Duodenal mucosa (tissue), 2 donors: ENCODE data around the gene PTPN20.

Experiments
- H3K27ac ChIP-seq: one replicate; pipeline ENCODE4 v1.7.0; 2013; ENCODE audit warnings: low read depth, low read length
- H3K27me3 ChIP-seq, 2 donors: one replicate each; pipeline ENCODE4 v1.7.0; 2013; ENCODE audit warnings: low read length in 2 of 2, control low read depth in 1 of 2; ENCODE audit not compliant: insufficient read depth in 2 of 2, control insufficient read depth in 1 of 2
- H3K36me3 ChIP-seq, 2 donors: one replicate each; pipeline ENCODE4 v1.7.0; 2013; ENCODE audit warnings: low read length in 2 of 2, control low read depth in 1 of 2; ENCODE audit not compliant: insufficient read depth in 2 of 2, control insufficient read depth in 1 of 2
- H3K4me1 ChIP-seq, 2 donors: one replicate each; pipeline ENCODE4 v1.7.0; 2013; ENCODE audit warnings: low read length in 2 of 2, control low read depth in 1 of 2; ENCODE audit not compliant: insufficient read depth in 2 of 2, control insufficient read depth in 1 of 2
- H3K4me3 ChIP-seq, 2 donors: one replicate each; pipeline ENCODE4 v1.7.0; 2013; ENCODE audit warnings: low read length in 2 of 2, low read depth in 1 of 2
- H3K9ac ChIP-seq, 2 donors: one replicate each; pipeline ENCODE4 v1.7.0; 2013; ENCODE audit warnings: low read length in 2 of 2, low read depth in 1 of 2
- H3K9me3 ChIP-seq, 2 donors: one replicate each; pipeline ENCODE4 v1.7.0; 2013; ENCODE audit warnings: low read length in 2 of 2, control low read depth in 1 of 2; ENCODE audit not compliant: control insufficient read depth in 1 of 2

Gene PTPN20

DNA sequence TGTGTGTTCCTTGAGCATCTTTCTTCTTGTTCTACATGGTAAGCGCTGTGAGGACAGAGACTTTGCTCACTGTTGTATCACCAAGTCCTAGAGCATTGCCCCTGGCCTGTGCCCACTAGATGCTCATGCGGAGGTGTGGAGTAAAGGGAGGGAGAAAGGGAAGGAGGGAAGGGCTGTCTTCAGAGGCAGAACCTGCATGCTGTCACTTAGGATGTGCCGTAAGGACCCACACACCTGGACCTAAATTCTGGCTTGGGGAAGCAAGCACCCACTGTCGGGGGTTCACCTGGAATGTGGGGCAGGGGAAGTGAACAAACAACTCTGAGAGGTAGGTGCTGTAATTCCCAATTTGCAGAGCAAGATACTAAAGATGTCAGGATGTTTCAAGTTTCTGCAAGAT, 129.5 kb downstream of the PTPN20 start:
- H3K27ac ChIP-seq, result no peak overlapping the region
- H3K9ac ChIP-seq, result no peak overlapping the region
- H3K9me3 ChIP-seq, result no peaks in the 10 kb centered on the region
- H3K4me3 ChIP-seq, result no peak overlapping the region
- peaks cover 0 to 2% of the 10 kb centered on the region in 2 donors for H3K27me3 ChIP-seq
- no peaks in the 10 kb centered on the region for H3K4me1 ChIP-seq
- H3K36me3 ChIP-seq, result no peaks in the 10 kb centered on the region

GRCh38 chr10:47041396-47042198, 130.4 kb downstream of the PTPN20 start:
- Histone ChIP-seq H3K4me3 (no peak overlapping the region), H3K27me3 (peaks cover 0 to 2% of the 10 kb centered on the region in 2 donors), H3K36me3 (no peaks in the 10 kb centered on the region), H3K27ac (no peak overlapping the region), H3K9ac (no peak overlapping the region), H3K4me1 (no peaks in the 10 kb centered on the region), H3K9me3 (no peaks in the 10 kb centered on the region)

- Histone ChIP-seq H3K4me1 (no peaks in the 10 kb centered on the region), H3K9me3 (no peaks in the 10 kb centered on the region), H3K9ac (no peak overlapping the region), H3K36me3 (no peaks in the 10 kb centered on the region), H3K27me3 (peaks cover 0 to 2% of the 10 kb centered on the region in 2 donors), H3K4me3 (no peak overlapping the region), H3K27ac (no peak overlapping the region)
These were observed 130.9 kb downstream of the PTPN20 start for GRCh38 chr10:47042199-47042473.

DNA sequence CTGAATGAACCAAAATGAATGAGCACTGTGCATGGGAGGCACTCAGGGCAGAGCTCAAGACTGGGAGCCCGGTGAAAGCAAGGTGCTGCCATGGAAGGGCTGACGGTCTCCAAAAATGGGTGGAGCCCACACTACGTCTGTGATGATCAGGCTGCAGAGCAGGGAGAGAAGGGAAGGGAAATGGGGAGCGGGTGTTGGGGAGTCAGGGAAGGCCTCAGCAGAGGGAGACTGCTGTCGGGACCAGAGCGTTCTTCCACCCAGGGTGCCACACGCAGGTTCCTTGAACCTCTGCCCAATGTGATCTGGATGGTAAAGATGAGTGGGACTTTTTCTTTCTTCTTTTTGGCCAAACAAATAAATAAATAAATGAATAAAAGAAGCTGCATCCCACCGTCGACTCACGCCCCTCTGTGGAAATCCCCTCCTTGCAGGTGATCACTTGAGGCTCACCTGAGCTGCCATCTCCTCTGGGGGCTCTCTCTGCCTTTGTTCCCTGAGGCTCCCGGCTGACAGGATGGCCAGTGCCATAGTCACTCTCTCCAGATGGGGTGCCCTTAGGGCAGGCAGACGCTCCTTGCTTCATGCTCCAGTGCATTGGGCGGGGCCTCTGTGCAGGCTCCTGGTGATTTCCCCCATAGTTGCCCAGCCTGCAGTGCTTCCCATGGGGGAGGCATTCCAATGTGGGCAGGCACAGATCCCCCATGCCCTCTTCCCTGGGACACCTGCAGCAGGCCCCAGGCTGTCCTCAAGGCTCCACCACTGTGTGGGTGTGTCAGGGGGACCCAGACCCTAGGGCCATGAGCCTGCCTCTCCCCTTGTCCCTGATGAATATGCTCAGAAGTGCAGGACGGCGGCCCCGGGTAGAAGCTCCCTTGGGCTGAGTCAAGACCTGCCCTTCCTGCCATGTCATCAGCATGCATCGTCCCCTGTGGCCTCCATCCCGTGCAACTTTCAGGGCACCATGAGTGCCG, 131.8 kb downstream of the PTPN20 start:
- H3K4me1 ChIP-seq, result no peaks in the 10 kb centered on the region
- H3K9me3 ChIP-seq, result no peaks in the 10 kb centered on the region
- no peaks in the 10 kb centered on the region for H3K36me3 ChIP-seq

DNA sequence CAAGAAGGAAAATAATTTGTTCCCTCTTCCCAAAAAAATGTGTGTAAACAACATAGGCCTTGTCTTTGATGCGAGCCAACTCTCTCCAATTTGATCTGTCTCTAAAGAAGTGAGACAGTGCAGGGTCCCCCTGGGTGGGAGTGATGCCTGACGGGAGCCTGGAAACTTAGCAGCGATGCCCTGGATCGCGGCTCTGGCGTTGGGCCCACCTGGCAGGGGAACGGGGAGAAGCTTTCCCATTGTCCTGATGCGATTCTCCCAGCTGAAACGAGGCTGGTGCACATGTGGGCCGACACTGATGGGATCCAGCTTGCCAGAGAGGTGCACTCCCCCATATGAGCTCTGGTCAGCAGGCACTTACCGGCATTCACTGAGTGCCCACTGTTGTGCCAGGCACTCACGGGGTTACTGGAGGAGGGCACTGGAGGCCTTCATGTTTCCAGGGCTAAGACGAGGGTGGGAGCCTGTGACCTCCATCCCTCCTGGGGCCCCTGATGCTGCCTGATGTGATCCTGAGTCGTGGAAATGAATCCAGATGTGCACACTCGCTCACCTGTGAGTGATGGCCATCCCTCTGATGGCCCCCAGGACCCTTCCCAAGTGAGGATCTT, 132.8 kb downstream of the PTPN20 start:
- H3K4me1 ChIP-seq, result no peaks in the 10 kb centered on the region
- H3K4me3 ChIP-seq, result no peak overlapping the region
- no peak overlapping the region for H3K27ac ChIP-seq
- H3K9me3 ChIP-seq, result no peaks in the 10 kb centered on the region
- H3K9ac ChIP-seq, result no peak overlapping the region
- no peaks in the 10 kb centered on the region for H3K36me3 ChIP-seq
- H3K27me3 ChIP-seq, result peaks cover 0 to 2% of the 10 kb centered on the region in 2 donors

More for the DNA sequence above, 131.8 kb downstream of the PTPN20 start:
- no peak overlapping the region for H3K4me3 ChIP-seq
- no peak overlapping the region for H3K9ac ChIP-seq
- no peak overlapping the region for H3K27ac ChIP-seq
- peaks cover 0 to 2% of the 10 kb centered on the region in 2 donors for H3K27me3 ChIP-seq

DNA sequence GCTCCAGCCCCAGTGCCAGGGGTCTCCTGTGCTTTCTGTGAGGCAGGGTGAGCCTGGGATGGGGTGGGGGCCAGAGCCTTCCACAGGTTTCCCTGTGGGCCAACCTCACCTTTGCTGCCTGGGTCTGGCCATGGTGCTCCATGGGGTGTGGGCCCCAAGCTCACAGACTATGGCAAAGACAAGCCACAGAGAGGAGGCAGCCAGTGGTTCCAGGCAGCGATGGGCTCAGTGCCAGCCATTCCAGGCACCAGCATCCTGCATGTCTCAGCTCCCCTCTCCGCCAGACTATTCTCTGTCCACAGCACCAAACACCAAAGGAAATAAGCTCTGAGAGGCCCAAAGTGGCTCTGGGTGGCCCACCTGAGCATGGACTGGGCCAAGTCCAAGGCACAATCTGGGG, 133.5 kb downstream of the PTPN20 start:
- no peak overlapping the region for H3K4me3 ChIP-seq
- no peaks in the 10 kb centered on the region for H3K4me1 ChIP-seq
- H3K9ac ChIP-seq, result no peak overlapping the region
- H3K27ac ChIP-seq, result no peak overlapping the region
- no peaks in the 10 kb centered on the region for H3K9me3 ChIP-seq
- peaks cover 0 to 2% of the 10 kb centered on the region in 2 donors for H3K27me3 ChIP-seq
- H3K36me3 ChIP-seq, result no peaks in the 10 kb centered on the region

DNA sequence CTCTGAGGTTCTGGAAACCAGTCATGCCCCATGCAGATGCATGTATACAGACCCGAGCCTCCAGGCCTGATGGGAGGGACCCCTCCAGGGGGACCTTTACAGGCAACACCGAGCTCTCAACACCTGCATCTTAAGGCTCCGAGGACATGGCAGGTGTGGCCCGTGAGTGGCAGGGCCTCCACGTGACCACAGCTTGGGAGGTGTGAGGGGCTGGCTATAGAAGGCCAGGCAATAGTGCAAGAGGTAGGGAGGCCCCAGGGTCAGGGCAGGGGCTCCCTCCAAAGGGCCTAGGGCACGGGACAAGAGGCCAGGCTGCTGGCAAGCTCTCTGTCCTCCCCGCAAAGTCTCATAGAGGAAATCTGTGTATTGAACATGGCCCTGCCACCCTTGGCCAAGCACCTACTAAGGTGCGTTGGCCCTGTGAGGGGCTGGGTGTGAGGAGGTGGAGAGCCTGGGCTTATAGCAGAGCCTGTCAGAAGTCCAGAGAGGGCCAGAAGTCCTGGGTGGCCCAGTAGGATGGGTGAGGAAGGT, 134.2 kb downstream of the PTPN20 start:
- no peaks in the 10 kb centered on the region for H3K27me3 ChIP-seq
- no peak overlapping the region for H3K4me3 ChIP-seq
- no peak overlapping the region for H3K27ac ChIP-seq
- H3K9ac ChIP-seq, result no peak overlapping the region
- H3K9me3 ChIP-seq, result no peaks in the 10 kb centered on the region
- no peaks in the 10 kb centered on the region for H3K36me3 ChIP-seq
- H3K4me1 ChIP-seq, result no peaks in the 10 kb centered on the region

GRCh38 chr10:47046321-47047126, 135.3 kb downstream of the PTPN20 start:
- Histone ChIP-seq H3K36me3 (no peaks in the 10 kb centered on the region), H3K9me3 (no peaks in the 10 kb centered on the region), H3K4me1 (no peaks in the 10 kb centered on the region), H3K9ac (no peak overlapping the region), H3K27me3 (no peaks in the 10 kb centered on the region), H3K4me3 (no peak overlapping the region), H3K27ac (no peak overlapping the region)

DNA sequence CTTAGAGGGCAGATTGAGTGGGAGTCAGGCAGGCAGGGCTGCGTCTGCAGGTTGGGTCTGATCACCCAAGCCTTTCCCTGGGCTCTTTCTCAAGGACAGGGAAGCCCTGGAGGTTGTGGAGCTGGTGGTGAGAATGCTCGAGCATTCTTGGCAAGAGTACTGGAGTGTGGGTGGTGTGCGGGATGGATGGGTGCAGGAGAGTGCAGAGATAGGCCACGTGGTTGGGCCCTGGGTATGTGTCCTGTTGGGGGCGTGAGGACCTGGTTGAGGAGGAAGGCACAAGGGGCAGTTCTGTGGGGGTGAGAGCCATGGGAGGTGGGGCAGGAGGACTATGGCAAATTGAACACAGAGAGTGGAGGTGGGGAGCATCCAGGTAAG, 135.9 kb downstream of the PTPN20 start:
- Histone ChIP-seq H3K4me1 (no peaks in the 10 kb centered on the region), H3K27ac (no peak overlapping the region), H3K4me3 (no peak overlapping the region), H3K27me3 (no peaks in the 10 kb centered on the region), H3K36me3 (no peaks in the 10 kb centered on the region), H3K9me3 (no peaks in the 10 kb centered on the region), H3K9ac (no peak overlapping the region)
